Naive thymus-derived CD4-positive, alpha-beta T cell (primary cell): ENCODE results near the gene PYURF. TPM values are rescaled to one million over a fixed set of nuclear protein-coding genes. Genes with fewer than 3 reads are reported as not detected.

Experiments
- ATAC-seq: fragments of 150-1000 bp; cut with Tn5 transposase; 2 replicates; pipeline ENCODE4 v1.10.0; 2021; ENCODE audit warnings: mild to moderate bottlenecking, moderate library complexity
- CTCF ChIA-PET: fragments of 350-600 bp; sonication (Branson Sonifier 250); formaldehyde crosslinking; loops from one replicate; lab custom pipeline; 2021; ENCODE audit warnings: antibody characterized with exemption; lab: Charles Lee
- POLR2A ChIA-PET: fragments of 350-600 bp; sonication (Branson Sonifier 250); formaldehyde crosslinking; loops from one replicate; lab custom pipeline; 2021; ENCODE audit warnings: antibody characterized with exemption, inconsistent platforms; lab: Charles Lee
- DNase-seq, 9 donors: peaks; one replicate each; pipeline versions ENCODE4 v3.0.0 to v3.0.0-alpha.2; 2020 to 2022; ENCODE audit warnings: mixed read lengths in 1 of 9
- H3K27ac ChIP-seq: one replicate; pipeline ENCODE4 v1.7.0; 2013; ENCODE audit warnings: mild to moderate bottlenecking, low read depth, low read length, moderate library complexity
- H3K27me3 ChIP-seq, 2 donors: one replicate each; pipeline ENCODE4 v1.7.0; 2013; ENCODE audit warnings: low read length in 2 of 2, mild to moderate bottlenecking in 2 of 2, moderate library complexity in 2 of 2; ENCODE audit not compliant: control insufficient read depth in 2 of 2, insufficient read depth in 2 of 2
- H3K36me3 ChIP-seq, 3 experiments: 1 replicate in 2 of 3; 2 replicates in 1 of 3; pipeline ENCODE4 v1.7.0; 2013; ENCODE audit warnings: low read length in 3 of 3, mild to moderate bottlenecking in 3 of 3, moderate library complexity in 1 of 3; ENCODE audit not compliant: insufficient read depth in 3 of 3, control insufficient read depth in 2 of 3
- H3K4me1 ChIP-seq, 2 donors: one replicate each; pipeline ENCODE4 v1.7.0; 2013; ENCODE audit warnings: low read length in 2 of 2, mild to moderate bottlenecking in 2 of 2, moderate library complexity in 1 of 2; ENCODE audit not compliant: control insufficient read depth in 2 of 2, insufficient read depth in 2 of 2
- H3K4me3 ChIP-seq: 2 replicates; pipeline ENCODE4 v1.7.0; 2013; ENCODE audit warnings: mild to moderate bottlenecking, low read length
- H3K9me3 ChIP-seq, 3 experiments: 1 replicate in 2 of 3; 2 replicates in 1 of 3; pipeline ENCODE4 v1.7.0; 2013; ENCODE audit warnings: low read length in 3 of 3; ENCODE audit not compliant: control insufficient read depth in 2 of 3
- H3K27ac Mint-ChIP-seq, 9 donors: one replicate each; pipeline ENCODE4 v1.8.0; 2020 to 2022; ENCODE audit warnings: mixed read lengths in 9 of 9, mild to moderate bottlenecking in 8 of 9, moderate library complexity in 5 of 9, inconsistent platforms in 2 of 9
- H3K27me3 Mint-ChIP-seq, 5 donors: one replicate each; pipeline ENCODE4 v1.8.0; 2021 to 2022; ENCODE audit warnings: mixed read lengths in 5 of 5, mild to moderate bottlenecking in 1 of 5
- H3K36me3 Mint-ChIP-seq, 5 donors: one replicate each; pipeline ENCODE4 v1.8.0; 2020 to 2022; ENCODE audit warnings: mixed read lengths in 5 of 5, mild to moderate bottlenecking in 3 of 5, inconsistent platforms in 1 of 5
- H3K4me1 Mint-ChIP-seq, 7 donors: one replicate each; pipeline ENCODE4 v1.8.0; 2020 to 2022; ENCODE audit warnings: mixed read lengths in 7 of 7, mild to moderate bottlenecking in 3 of 7, inconsistent platforms in 1 of 7
- H3K4me3 Mint-ChIP-seq, 10 donors: one replicate each; pipeline ENCODE4 v1.8.0; 2020 to 2022; ENCODE audit warnings: mild to moderate bottlenecking in 10 of 10, mixed read lengths in 10 of 10, moderate library complexity in 6 of 10, inconsistent platforms in 2 of 10
- H3K9me3 Mint-ChIP-seq, 11 donors: one replicate each; pipeline ENCODE4 v1.8.0; 2020 to 2022; ENCODE audit warnings: mixed read lengths in 11 of 11, mild to moderate bottlenecking in 4 of 11, inconsistent platforms in 1 of 11, moderate library complexity in 1 of 11
- intact Hi-C, 2 donors: fragments of 100-400 bp; cut with micrococcal nuclease; formaldehyde crosslinking; loops; one replicate each; pipeline ENCODE4 v1.15.1; 2023
- polyA plus RNA-seq, 2 donors: library from polyadenylated mRNA; unstranded; fragments of 300-500 nt; fragmentation: Illumina TruSeq; gene quantifications; one replicate each; pipeline ENCODE4 v1.2.3, GENCODE V29; 2021
- total RNA-seq, 6 experiments: library from RNA in 5 of 6; stranded (reverse) in 5 of 6; gene quantifications; 1 replicate in 5 of 6; 2 replicates in 1 of 6; pipeline ENCODE4 v1.2.3 and lab custom pipeline; 2021 to 2026

The PYURF gene
- total and polyA plus RNA-seq, 7 experiments from 2014 or later: 33.0 to 270 (median 50.7) TPM

GRCh38 chr4:88535090-88535755, 11.6 kb upstream of the PYURF start:
- H3K4me3 ChIP-seq: no peak overlapping the region
- no peaks in the 10 kb centered on the region for H3K27me3 ChIP-seq
- DNase-seq (no peak), ATAC-seq (no peak)
- H3K27ac ChIP-seq: no peak overlapping the region
- H3K4me1 ChIP-seq: no peaks in the 10 kb centered on the region
- Mint-ChIP-seq H3K4me3 (no peak overlapping the region), H3K9me3 (no peaks in the 10 kb centered on the region), H3K27ac (no peak overlapping the region), H3K36me3 (no peaks in the 10 kb centered on the region), H3K27me3 (peaks cover 0 to 2% (median 0%) of the 10 kb centered on the region in 5 donors), H3K4me1 (peaks cover 4 to 6% (median 6%) of the 10 kb centered on the region in 7 donors)
- intact Hi-C loops: no loop called here
- no peaks in the 10 kb centered on the region for H3K36me3 ChIP-seq
- no peaks in the 10 kb centered on the region for H3K9me3 ChIP-seq
- ChIA-PET POLR2A (no interaction called here), CTCF (interaction anchor here (0.6 to 0.7 kb wide), 3 partner anchors 64 to 284 kb away, joined by 3 read pairs; no protein-coding TSS in a partner anchor)

GRCh38 chr4:88533937-88534750, 10.6 kb upstream of the PYURF start:
- CTCF ChIA-PET: interaction anchor here (0.6 to 0.7 kb wide), 3 partner anchors 21 to 285 kb away, joined by 3 to 5 read pairs (median 3); no protein-coding TSS in a partner anchor
- intact Hi-C loops: no loop called here

DNA sequence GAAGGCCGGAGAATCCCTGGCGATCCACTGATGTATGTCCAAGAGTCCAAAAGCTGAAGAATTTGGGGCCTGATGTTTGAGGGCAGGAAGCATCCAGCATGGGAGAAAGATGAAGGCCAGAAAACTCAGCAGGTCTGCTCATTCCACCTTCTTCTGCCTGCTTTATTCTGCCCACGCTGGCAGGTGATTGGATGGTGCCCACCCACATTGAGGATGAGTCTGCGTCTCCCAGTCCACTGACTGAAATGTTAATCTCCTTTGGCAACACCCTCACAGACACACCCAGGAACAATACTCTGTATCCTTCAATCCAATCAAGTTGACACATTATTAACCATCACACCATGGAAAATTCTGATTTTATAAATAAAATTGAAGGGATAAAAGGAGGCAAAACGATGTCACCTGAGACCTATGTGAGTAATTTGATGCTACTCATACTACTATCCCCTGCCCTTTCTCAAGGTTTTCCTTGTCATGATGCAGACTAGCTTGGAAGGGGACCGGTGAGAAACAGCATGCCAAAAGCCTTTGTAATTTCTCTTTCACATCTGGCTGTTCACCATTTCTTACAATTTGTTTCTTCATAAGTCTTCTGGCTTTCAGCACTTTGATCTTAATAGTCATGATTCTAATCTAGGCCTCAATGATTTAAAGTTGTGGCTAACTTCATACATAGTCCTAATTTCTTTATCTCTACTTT, 9.7 kb upstream of the PYURF start:
- Histone ChIP-seq H3K27me3 (no peaks in the 10 kb centered on the region), H3K27ac (no peak overlapping the region), H3K9me3 (no peaks in the 10 kb centered on the region), H3K4me1 (no peaks in the 10 kb centered on the region), H3K4me3 (no peak overlapping the region), H3K36me3 (no peaks in the 10 kb centered on the region)
- ATAC-seq: no peak
- POLR2A ChIA-PET: no interaction called here
- Mint-ChIP-seq H3K27me3 (no peaks in the 10 kb centered on the region), H3K4me3 (no peak overlapping the region), H3K36me3 (no peaks in the 10 kb centered on the region), H3K4me1 (peaks cover 0 to 2% (median 0%) of the 10 kb centered on the region in 7 donors), H3K27ac (no peak overlapping the region), H3K9me3 (no peaks in the 10 kb centered on the region)
- CTCF ChIA-PET: interaction anchor here (0.9 to 1.4 kb wide), 2 partner anchors 18 to 126 kb away, joined by 3 to 4 read pairs; no protein-coding TSS in a partner anchor
- no peak for DNase-seq
- intact Hi-C loops: no loop called here

More at GRCh38 chr4:88533937-88534750, 10.6 kb upstream of the PYURF start:
- no peaks in the 10 kb centered on the region for H3K36me3 ChIP-seq
- H3K4me1 ChIP-seq: no peaks in the 10 kb centered on the region
- POLR2A ChIA-PET: no interaction called here
- ATAC-seq: no peak
- no peak for DNase-seq
- no peaks in the 10 kb centered on the region for H3K4me1 Mint-ChIP-seq
- no peaks in the 10 kb centered on the region for H3K27me3 ChIP-seq
- H3K4me3 ChIP-seq: no peak overlapping the region
- no peak overlapping the region for H3K27ac ChIP-seq
- H3K36me3 Mint-ChIP-seq: no peaks in the 10 kb centered on the region
- no peaks in the 10 kb centered on the region for H3K27me3 Mint-ChIP-seq
- no peaks in the 10 kb centered on the region for H3K9me3 Mint-ChIP-seq
- H3K27ac Mint-ChIP-seq: no peak overlapping the region
- H3K4me3 Mint-ChIP-seq: no peak overlapping the region
- no peaks in the 10 kb centered on the region for H3K9me3 ChIP-seq

DNA sequence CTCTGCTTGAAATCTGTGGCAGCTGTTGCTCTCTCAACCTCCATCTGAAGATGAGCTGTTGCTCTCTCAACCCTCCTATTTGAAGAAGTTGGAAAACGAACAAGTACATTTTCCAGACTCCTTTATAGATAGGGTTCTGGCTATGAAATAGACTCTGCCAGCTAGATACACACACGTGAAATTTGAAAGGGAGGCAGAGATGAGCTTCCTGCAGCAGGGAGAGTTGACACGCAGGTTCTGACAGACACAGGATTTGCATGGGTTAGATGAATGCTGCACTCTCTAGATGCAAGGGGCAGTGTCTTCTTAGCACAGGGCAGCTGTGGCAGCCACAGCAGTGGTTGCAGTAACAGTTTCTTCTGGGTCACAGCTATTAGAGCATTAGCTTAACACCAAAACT, 8.0 kb upstream of the PYURF start:
- POLR2A ChIA-PET: no interaction called here
- no peak for ATAC-seq

GRCh38 chr4:88528861-88529260, 5.3 kb upstream of the PYURF start:
- Histone ChIP-seq H3K27me3 (no peaks in the 10 kb centered on the region), H3K4me3 (no peak overlapping the region), H3K4me1 (peaks cover 4 to 7% of the 10 kb centered on the region in 2 donors), H3K9me3 (no peaks in the 10 kb centered on the region), H3K27ac (no peak overlapping the region), H3K36me3 (no peaks in the 10 kb centered on the region)
- Mint-ChIP-seq H3K4me1 (peaks cover 0 to 34% (median 31%) of the 10 kb centered on the region in 7 donors), H3K36me3 (no peaks in the 10 kb centered on the region), H3K27me3 (no peaks in the 10 kb centered on the region), H3K4me3 (no peak overlapping the region), H3K9me3 (no peaks in the 10 kb centered on the region), H3K27ac (no peak overlapping the region)
- DNase-seq (no peak), ATAC-seq (no peak)
- ChIA-PET CTCF (no interaction called here), POLR2A (no interaction called here)
- intact Hi-C loops: loop anchor here (5.0 to 10.0 kb wide), 5 partner anchors 263 to 1304 kb away; partner anchors contain the start of genes GPRIN3 (in 1 of the 2), KLHL8 (in 1 of the 2) and TIGD2 (in 1 of the 2)

More for the DNA sequence above, 8.0 kb upstream of the PYURF start:
- H3K4me1 ChIP-seq: peaks cover 0 to 2% of the 10 kb centered on the region in 2 donors
- intact Hi-C loops: no loop called here
- H3K4me3 Mint-ChIP-seq: no peak overlapping the region
- no peaks in the 10 kb centered on the region for H3K9me3 ChIP-seq
- no peaks in the 10 kb centered on the region for H3K27me3 ChIP-seq
- CTCF ChIA-PET: interaction anchor here (0.7 to 2.0 kb wide), 2 partner anchors 8 to 17 kb away, joined by 3 to 8 read pairs; no protein-coding TSS in a partner anchor
- H3K27ac Mint-ChIP-seq: no peak overlapping the region
- H3K27ac ChIP-seq: no peak overlapping the region
- DNase-seq: no peak
- H3K27me3 Mint-ChIP-seq: no peaks in the 10 kb centered on the region
- no peaks in the 10 kb centered on the region for H3K9me3 Mint-ChIP-seq
- H3K36me3 ChIP-seq: no peaks in the 10 kb centered on the region
- no peak overlapping the region for H3K4me3 ChIP-seq
- H3K4me1 Mint-ChIP-seq: peaks cover 0 to 10% (median 7%) of the 10 kb centered on the region in 7 donors
- no peaks in the 10 kb centered on the region for H3K36me3 Mint-ChIP-seq

GRCh38 chr4:88527787-88528186, 4.2 kb upstream of the PYURF start:
- Histone ChIP-seq H3K9me3 (no peaks in the 10 kb centered on the region), H3K36me3 (peaks cover 0 to 7% (median 0%) of the 10 kb centered on the region in 3 experiments), H3K4me1 (peaks cover 4 to 9% of the 10 kb centered on the region in 2 donors), H3K27ac (no peak overlapping the region), H3K27me3 (no peaks in the 10 kb centered on the region), H3K4me3 (no peak overlapping the region)
- H3K4me3 Mint-ChIP-seq: no peak overlapping the region
- no peak overlapping the region for H3K27ac Mint-ChIP-seq
- no peaks in the 10 kb centered on the region for H3K36me3 Mint-ChIP-seq
- no peaks in the 10 kb centered on the region for H3K27me3 Mint-ChIP-seq
- no peak for ATAC-seq
- peaks cover 0 to 36% (median 33%) of the 10 kb centered on the region in 7 donors for H3K4me1 Mint-ChIP-seq
- POLR2A ChIA-PET: no interaction called here
- no peak for DNase-seq
- intact Hi-C loops: loop anchor here (5.0 to 10.0 kb wide), 5 partner anchors 265 to 1303 kb away; partner anchors contain the start of genes GPRIN3 (in 1 of the 2), KLHL8 (in 1 of the 2) and TIGD2 (in 1 of the 2)
- H3K9me3 Mint-ChIP-seq: no peaks in the 10 kb centered on the region
- CTCF ChIA-PET: interaction anchor here (2.3 to 2.6 kb wide), 3 partner anchors 11 to 495 kb away, joined by 8 to 15 read pairs (median 11); no protein-coding TSS in a partner anchor
